Measurements from ENCODE around the gene CLHC1.
"Not testable (repeated sequence)": the region's sequence is repeated elsewhere in the genome, so short reads cannot be mapped to it uniquely, and the experiment has no call there.

Gene CLHC1

DNA sequence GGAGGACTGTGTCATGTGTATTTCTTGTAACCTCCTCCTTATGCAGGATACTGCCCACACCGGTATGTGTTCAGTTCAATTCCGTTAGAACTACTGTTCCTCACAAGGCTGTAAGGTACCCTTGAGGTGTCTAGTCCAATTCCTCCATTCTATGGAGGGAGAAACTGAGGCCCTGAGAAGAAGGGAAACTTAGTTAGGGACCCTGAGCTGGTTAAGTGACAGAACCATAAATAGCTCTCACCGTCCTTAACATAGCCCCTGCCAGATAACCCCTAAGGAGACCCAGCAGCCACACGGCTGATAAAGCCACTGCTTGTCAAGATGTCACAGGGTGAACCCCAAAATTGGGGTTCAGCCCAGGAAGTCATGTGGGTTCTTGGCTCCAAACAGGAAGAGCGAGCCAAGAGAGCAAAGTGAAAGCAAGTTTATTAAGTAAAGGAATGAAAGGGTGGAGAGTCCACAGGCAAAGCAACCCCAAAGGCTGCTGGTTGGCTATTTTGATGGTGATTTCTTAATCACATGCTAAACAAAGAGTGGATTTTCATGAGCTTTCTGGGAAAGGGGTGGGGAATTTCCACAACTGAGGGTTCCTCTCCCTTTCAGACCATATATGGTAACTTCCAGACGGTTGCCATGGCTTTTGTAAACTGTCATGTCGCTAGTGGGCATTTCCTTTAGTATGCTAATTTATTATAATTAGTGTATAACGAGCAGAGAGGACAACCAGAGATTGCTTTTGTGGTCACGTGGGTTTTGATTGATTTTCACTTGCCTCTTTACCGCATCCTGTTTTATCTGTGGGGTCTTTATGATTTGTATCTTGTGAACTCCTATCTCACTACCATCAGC lies 98.4 kb downstream of the CLHC1 start:
- no peak for DNase-seq

DNA sequence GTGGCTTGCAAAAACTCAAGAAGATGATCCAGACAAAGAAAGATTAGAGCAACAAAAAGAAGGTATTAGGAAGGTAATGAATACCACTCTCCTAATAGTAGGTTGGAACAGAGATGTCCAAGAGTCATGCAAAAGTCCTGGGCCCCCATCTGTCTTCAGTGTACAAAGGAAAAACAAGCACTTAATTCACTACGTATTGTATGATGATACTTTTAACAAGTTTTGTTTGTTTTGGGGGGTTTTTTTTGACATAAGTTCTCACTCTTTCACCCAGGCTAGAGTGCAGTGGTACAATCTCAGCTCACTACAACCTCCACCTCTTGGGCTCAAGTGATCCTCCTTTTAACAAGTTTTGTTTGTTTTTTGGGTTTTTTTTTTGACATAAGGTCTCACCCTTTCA lies 101.2 kb downstream of the CLHC1 start:
- no peak for DNase-seq

DNA sequence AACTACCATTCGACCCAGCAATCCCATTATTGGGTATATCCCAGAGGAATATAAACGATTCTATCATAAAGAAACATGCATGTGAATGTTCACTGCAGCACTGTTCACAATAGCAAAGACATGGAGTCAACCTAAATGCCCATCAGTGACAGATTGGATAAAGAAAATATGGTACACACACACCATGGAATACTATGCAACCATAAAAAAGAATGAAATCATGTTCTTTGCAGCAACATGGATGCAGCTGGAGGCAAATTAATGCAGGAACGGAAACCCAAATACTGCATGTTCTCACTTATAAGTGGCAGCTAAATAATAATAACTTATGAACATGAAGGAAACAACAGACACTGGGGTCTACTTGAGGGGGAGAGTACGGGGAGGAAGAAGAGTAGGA lies 105.5 kb downstream of the CLHC1 start:
- DNase-seq, result not testable (repeated sequence)

Measured in DMS79 (cell line).